ENCODE data around the gene PCAT6.
"Not testable (repeated sequence)": the region's sequence is repeated elsewhere in the genome, so short reads cannot be mapped to it uniquely, and the experiment has no call there.

Gene PCAT6

DNA sequence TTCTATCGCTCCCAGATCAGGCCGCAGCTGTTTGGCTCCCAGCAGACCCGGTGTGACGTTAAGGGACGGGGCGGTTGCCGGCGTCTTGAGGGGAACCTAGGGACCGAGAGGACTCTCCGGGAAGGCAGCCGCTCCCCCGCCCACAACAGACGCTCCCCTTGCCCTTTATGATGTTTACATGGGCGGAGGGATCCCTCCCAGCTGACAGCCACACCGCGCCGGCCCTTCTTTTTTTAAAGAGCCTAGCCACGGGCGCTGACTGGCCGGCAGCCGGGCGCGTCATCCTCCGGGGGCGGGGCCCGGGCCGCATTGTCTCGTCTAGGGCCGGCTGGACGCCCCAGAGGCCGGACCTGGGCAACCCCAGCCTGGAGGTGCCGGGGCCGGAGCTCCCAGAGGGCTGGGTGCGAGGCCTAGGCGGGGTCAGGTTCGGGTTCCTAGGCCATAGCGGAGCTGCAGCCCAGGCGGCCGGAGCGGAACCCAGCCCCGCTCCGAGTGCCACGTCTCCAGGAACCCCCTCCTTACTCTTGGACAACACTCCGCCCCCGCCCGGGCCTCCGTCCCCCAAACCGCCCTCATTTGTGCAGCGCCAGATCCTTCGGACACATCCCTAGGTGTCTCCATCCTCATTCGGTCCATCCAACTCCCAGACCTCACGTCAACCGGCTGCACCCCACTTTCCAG, at the start of gene PCAT6:
Gene PCAT6 (plus strand): TSS at position 340 of the 681 bp plus-strand sequence.
- peak; percentile 76 to 78 for DNase-seq (ENCODE audit: low read depth in 2 of 2)

DNA sequence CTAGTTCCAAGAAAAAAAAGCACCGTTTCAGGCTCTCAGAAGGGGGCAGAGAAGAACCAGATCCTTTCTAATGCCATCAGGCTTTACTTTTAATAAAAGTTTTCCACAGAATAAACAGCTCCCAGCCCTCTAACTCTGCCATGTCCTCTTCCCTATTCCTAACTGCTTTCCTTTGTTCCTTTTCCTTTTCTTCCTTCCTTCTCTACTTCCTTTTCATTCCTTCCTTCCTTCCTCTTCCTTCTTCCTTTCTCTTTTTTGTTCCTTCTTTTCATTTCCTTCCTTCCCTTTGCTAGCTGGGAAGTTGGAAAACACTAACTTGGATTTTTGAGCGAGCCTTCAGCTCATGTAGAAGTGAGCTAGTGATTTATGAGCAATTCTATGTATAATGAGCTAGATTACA, 48.7 kb upstream of the PCAT6 start:
- no peak for DNase-seq (ENCODE audit: low read depth in 2 of 2)

GRCh38 chr1:202765721-202766120, 45.0 kb upstream of the PCAT6 start:
- DNase-seq (ENCODE audit: low read depth in 2 of 2): no peak

- DNase-seq (ENCODE audit: low read depth in 2 of 2): no peak
These were observed 40.6 kb upstream of the PCAT6 start for GRCh38 chr1:202770135-202770534.

GRCh38 chr1:202781180-202781579, 29.6 kb upstream of the PCAT6 start:
- no peak for DNase-seq (ENCODE audit: low read depth in 2 of 2)

DNA sequence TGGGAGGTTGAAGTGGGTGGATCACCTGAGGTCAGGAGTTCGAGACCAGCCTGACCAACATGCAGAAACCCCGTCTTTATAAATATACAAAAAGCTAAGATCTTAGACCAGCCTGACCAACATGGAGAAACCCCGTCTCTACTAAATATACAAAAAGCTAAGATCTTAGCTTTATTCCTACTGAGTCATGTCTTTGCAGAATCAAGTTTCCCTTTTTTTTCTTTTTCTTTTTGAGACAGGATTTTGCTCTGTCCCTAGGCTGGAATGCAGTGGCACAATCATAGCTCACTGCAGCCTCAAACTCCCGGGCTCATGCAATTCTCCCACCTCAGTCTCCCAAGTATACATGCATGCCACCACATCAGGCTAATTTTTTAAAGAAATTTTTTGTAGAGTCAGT, 23.9 kb upstream of the PCAT6 start:
- DNase-seq (ENCODE audit: low read depth in 2 of 2): no peak

GRCh38 chr1:202788800-202789199, 22.0 kb upstream of the PCAT6 start:
- no peak for DNase-seq (ENCODE audit: low read depth in 2 of 2)

DNA sequence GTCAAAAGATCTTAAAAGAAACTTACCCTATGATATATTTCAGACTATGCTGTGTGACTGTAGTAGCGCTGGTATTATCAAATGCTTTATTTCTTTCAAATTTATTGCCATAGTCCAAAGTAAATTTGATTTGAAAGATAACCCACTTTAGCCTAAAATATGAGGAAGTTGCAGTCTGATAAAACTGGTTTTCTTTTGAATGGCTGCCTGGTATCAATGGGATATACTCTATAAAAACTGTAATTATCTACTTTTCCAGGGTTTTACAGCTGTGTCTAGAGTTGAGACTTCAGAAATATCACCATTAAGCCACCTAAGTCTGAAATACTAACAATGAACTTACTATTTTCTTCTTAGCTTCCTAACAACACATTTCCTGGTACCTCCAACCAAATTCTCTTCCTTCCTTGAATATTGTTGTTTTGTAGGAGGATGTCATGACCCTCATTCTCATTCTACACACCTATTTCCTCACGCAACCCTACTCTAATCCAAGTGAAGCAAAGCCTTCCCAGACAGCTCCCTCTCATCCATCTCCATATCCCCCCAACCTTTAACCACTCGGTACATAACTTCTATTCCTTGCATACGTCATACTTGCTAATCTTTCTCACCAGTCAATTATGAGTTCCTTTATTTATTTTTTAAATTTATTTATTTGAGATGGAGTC, 19.5 kb upstream of the PCAT6 start:
- no peak for DNase-seq (ENCODE audit: low read depth in 2 of 2)

GRCh38 chr1:202794051-202794740, 16.6 kb upstream of the PCAT6 start:
- DNase-seq (ENCODE audit: low read depth in 2 of 2): no peak

GRCh38 chr1:202794931-202795330, 15.8 kb upstream of the PCAT6 start:
- DNase-seq (ENCODE audit: low read depth in 2 of 2): not testable (repeated sequence)

GRCh38 chr1:202796670-202797069, 14.1 kb upstream of the PCAT6 start:
- no peak for DNase-seq (ENCODE audit: low read depth in 2 of 2)

GRCh38 chr1:202798260-202798659, 12.5 kb upstream of the PCAT6 start:
- DNase-seq (ENCODE audit: low read depth in 2 of 2): no peak

GRCh38 chr1:202798792-202799331, 11.9 kb upstream of the PCAT6 start:
- DNase-seq (ENCODE audit: low read depth in 2 of 2): no peak

DNA sequence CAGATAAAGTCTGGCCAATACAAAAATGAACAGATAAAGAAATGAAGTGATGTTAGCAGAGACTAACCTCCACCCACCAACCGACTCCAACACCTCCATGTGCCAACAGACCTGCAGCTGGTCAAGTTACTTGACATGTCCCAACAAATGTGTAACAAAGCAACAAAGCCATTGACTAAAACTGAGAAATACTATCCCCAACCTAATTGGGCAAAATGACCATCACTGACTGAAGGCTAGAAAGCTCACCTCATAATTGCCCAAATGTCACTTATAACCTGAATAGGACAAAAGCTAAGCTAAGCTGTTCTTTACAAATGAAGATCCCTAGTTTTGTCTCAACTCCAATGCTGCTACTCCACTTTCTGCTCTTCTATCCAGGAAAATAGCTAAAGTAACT, 10.0 kb upstream of the PCAT6 start:
- DNase-seq (ENCODE audit: low read depth in 2 of 2): no peak

DNA sequence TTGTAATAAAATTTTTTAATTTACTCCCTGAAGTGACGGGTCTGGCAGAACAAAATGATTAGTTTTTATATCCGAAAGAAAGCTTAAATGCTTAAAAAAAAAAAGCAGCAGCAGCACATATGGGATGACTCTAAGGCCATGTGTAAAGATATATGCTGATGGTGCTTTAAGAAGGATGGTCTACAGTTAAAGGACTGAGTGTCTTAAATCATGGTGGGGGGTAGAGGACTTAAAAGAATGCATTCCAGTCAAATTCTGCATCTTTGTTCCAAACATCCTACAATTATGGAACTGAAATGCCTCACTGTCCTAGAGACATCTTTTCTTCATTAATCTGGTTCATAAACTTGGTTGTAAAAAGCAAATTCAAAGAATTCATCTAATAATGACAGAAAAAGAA, 9.6 kb upstream of the PCAT6 start:
- no peak for DNase-seq (ENCODE audit: low read depth in 2 of 2)

- DNase-seq (ENCODE audit: low read depth in 2 of 2): no peak
These were observed 8.7 kb upstream of the PCAT6 start for GRCh38 chr1:202802034-202802433.

DNA sequence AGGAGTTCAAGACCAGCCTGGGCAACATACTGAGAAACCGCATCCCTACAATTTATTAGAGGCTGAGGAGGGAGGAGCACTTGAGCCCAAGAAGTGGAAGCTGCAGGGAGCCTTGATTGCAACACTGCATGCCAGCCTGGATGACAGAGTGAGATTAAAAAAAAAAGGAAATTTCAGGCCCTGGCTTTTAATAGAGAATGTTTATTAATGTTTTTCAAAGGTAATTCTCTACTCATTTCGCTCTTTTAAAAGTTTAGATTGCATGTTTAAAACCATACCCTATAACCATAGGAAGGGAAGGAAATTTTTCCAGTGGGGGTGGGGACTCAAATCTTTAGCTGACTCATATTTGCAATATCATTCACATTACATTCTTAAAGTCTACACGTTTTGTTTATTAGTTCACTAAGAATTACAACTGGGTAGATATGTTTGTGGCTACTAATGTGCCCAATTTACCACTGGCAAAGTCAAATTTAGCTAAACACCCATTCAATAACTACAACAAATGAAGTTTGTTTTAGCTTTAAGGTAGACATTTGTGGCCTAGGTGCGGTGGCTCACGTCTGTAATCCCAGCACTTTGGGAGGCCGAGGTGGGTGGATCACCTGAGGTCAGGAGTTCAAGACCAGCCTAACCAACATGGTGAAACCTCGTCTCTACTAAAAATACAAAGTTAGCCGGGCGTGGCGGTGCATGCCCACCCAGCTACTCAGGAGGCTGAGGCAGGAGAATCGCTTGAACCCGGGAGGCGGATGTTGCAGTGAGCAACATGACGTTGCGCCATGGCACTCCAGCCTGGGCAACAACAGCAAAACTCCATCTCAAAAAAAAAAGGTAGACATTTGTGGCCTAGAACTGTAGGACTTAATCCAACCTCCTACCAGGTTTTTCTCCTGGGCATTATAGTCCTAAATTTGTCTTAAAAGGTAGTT, 7.5 kb upstream of the PCAT6 start:
- DNase-seq (ENCODE audit: low read depth in 2 of 2): no peak

DNA sequence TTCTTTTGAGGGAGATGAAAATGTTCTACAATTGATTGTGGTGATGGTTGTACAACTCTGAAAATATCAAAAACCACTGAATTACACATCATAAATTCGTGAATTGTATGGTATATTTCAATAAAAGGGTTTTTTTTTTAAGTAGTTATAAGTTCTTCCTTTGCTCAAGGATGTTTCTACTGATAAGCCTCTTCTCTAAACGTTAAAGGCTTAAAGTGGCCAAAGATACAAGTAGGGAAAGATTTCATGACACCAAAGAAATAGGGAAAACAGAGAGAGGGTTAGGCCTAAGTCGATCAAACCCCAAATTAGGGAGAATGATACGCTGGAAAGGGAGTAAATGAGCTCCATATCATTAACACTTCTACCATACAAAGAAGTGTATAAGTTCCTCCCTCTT, 6.6 kb upstream of the PCAT6 start:
- no peak for DNase-seq (ENCODE audit: low read depth in 2 of 2)

GRCh38 chr1:202805886-202806844, 4.6 kb upstream of the PCAT6 start:
- no peak for DNase-seq (ENCODE audit: low read depth in 2 of 2)

GRCh38 chr1:202806845-202807450, 3.8 kb upstream of the PCAT6 start:
- no peak for DNase-seq (ENCODE audit: low read depth in 2 of 2)
